ENCODE measurements around the gene PLCD1.
"Not testable (repeated sequence)": the region's sequence is repeated elsewhere in the genome, so short reads cannot be mapped to it uniquely, and the experiment has no call there.

The PLCD1 gene

DNA sequence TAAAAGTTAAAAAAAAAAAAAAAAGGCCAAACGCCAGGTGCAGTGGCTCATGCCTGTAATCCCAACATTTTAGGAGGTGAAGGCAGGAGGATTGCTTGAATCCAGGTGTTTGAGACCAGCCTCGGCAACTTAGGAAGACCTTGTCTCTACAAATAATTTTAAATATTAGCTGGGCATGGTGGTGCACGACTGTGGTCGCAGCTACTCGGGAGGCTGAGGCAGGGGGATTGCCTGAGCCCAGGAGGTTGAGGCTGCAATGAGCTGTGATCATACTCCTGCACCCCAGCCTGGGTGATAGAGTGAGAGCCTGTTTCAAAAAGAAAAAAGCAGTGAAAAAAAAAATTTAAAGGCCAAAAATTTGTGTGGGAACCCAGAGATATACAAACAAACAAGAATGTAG lies 6.8 kb upstream of the PLCD1 start:
- no peak for DNase-seq

DNA sequence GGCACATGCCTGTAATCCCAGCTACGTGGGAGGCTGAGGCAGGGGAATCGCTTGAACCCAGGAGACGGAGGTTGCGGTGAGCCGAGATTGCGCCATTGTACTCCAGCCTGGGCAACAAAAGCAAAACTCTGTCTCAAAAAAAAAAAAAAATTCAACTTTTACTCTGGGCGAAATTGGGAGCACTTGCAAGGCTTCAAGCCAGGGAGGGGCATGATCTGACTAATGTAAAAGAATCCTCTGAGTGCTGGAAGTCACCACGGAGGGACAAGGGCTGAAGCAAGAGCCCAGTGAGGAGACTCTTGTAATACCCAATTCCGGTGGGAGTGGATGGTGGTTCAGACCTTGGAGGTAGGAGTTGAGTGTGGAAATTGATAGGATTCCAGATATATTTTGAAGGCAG lies 4.9 kb upstream of the PLCD1 start:
- DNase-seq = not testable (repeated sequence)

DNA sequence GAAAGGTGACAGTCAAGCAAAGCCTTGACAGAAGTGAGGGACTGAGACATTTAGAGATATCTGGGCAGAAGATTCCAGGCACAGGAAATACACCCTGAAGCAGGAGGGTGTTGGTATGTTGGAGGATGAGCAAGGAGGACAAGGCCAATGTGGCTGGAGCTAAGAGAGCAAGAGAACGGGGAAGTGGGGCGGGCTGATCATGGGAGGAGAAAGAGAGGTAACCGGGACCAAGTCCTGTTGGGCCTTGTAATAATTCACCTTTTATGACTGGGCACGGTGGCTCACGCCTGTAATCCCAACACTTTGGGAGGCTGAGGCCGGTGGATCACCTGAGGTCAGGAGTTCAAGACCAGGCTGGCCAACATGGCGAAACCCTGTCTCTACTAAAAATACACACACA lies 4.1 kb upstream of the PLCD1 start:
- DNase-seq = not testable (repeated sequence)

DNA sequence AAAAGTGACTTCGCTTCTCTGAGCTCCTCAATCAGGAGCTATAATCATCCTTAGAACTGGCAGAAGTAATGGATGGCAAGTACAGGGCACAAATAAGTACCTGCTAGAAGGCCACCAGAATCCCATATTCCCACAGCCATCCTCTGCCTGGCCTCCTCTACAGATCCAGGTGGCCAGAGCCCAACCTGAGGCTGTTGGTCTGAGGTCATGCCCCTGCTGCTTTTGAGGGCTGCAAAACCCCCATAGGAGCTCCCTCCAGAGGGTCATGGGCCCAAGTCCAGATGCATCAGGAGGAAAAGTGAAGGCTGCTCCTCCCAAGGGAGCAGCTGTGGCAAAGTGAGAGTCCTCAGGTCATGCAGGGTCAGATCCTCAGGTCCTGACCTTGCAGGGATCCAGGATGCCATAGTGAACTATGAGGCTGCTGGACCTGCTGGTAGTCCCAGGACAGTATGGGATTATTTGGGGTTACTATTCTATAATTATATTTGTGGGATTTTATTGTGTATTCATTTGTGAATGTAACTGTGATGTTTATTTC lies 3.0 kb upstream of the PLCD1 start:
- no peak for DNase-seq

DNA sequence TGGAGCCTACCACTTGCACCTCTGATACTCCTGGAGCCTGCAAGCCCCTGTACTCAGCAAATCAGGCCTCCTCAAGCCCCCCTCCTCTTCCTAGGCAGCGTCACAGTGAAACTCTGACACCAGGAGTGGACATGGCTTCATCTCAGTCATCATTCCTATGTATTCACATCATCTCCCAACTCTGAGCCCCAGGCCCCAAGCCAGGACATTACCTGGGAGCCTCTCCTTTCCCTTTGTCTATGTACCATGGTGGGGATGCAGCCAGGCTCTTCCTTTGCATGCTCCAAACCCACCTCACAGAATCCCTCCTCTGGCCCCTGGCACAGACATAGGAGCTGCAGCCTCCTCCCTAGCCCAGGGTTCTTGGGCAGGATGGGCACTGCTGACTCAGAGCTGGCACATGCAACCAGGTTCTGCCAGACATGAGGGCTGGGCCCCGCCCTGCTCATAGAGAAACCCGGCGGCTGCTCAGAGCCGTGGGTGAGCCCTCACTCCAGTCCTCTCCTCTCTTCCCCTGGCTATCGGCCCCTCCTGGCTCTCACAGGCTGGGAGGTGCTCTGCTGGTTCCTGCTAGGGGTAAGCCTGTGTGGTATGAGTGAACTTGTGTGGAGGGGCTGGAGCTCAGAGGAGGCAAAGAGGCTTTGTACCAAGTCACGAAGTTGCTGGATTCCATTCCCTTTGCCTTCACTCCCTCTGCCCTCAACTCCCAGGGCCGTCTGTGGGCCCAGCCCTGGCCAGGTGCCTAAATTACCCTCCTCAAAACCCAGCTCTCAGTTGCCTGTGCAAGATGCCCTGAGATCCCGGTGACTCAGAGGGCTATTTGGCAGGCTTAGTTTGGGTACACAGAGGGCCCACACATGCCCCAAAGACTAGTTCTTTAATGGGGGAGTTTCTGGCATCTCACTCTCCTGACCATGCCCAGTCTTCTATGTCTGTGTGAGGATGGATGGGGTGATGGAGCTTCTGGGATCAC lies 1.9 kb upstream of the PLCD1 start:
- no peak for DNase-seq

- DNase-seq = no peak
These were observed 932 bp upstream of the PLCD1 start for GRCh38 chr3:38030126-38031021.

DNA sequence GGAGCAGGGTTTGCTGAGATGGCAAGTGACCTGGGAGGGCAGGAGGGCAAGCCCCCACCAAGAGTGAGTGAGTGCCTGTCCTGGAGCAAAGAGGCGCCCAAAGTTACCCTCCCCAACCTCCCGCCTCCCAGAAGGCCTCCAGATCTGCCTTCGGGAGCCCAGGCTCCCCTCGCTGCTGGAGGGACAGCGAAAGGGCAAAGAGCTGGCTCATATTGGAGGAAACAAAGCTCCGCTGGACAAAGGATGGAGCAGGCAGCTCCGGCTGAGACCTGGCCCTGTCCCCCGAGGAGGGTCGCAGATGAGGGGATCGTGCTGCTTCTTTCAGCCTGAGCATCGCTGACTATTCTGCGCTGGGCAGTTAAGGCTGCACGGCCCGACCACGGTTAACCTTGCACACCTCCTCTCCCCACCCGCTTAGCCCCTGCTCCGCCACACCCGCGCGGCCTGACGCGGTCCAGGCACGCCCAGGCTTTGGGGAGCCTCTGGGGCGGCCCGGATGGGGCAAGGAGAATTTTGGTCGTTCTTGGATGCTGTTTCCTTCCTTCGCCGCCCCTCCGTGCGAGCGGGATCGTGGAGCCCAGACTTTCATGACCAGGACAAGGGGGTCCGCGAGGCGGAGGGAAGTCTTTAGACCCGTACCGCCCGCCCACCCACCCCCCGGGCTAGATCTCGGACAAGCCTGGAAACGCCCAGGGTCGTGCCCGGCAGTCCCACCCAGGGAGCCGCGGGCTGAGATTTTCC lies 651 bp downstream of the PLCD1 start:
- no peak for DNase-seq

- no peak for DNase-seq
These were observed 1.7 kb downstream of the PLCD1 start for GRCh38 chr3:38027466-38028465.

DNA sequence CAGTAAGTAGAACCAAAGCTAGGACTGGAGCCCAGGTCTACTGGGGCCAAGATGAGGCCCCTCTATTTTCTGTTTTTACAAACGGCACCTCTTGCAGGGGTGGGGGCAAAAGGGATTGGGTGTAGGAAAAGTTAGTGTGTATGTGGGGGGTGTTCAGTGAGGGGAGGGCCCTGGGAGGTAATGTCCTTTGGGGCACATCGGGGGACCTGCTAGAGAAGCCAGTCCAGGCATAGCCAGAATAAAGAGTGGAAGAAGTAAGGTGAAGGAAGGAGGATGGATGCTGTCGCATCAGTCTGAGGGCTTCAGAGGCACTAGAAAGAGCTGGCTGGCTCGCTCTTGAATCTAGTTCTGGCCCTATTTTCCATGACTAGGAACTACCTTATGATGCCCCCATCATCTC lies 2.6 kb downstream of the PLCD1 start:
- no peak for DNase-seq

DNA sequence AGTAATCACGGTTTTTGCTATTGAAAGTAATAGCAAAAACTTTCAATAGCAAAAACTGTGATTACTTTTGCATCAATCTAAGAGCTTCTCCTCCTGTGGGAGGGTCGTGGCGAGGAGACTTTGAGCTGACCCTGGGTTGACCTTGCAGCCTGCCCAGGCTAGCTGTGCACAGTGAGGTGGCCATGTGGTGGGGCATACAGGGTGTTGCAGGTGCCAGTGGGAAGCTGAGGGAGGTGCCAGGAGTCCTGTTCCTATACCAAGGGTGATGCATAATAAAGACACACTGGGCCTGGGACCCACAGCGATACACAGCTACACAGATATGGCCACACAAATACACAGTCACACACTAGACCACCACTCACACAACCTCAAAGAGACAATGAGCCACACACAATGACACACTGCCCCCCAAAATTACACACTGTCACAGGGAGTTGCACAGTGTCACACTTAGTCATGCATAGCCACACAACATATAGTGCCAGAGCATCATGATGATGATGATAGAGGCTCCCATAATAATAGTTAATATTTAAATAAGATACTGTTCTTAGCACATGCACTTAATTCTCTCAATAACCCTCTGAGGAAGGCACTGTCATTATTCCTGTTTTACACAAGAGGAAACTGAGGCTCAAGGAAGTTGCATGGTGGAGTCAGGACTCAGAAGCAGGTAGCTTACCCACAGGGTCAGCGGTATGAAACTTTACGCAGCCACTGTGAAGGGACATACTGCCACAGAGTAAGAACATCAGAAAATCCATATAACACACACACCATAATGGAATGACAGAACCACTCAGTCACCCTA lies 6.3 kb downstream of the PLCD1 start:
- no peak for DNase-seq

DNA sequence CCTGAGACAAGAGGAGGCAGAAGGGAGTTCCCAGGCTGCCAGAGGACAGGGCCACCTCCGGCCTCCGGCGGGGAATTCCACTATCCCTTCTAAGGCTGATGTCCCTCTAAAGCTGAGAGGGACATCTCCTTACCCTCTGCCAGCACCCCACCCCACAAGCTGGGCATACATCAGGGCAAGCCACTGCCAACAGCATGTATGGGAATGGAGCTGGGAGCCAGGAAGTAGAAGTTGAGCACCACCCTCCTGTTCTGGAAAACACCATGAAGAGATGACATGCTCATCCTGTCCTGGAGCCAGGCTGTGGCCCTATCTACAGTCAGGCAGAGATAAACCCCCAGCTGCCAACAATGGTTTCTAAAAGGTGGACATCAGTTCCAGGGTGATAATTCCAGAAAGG lies 7.1 kb downstream of the PLCD1 start:
- DNase-seq = no peak

GRCh38 chr3:38021196-38021595 lies 8.2 kb downstream of the PLCD1 start:
- no peak for DNase-seq

GRCh38 chr3:38020342-38020726 lies 9.1 kb downstream of the PLCD1 start:
- DNase-seq = no peak

DNA sequence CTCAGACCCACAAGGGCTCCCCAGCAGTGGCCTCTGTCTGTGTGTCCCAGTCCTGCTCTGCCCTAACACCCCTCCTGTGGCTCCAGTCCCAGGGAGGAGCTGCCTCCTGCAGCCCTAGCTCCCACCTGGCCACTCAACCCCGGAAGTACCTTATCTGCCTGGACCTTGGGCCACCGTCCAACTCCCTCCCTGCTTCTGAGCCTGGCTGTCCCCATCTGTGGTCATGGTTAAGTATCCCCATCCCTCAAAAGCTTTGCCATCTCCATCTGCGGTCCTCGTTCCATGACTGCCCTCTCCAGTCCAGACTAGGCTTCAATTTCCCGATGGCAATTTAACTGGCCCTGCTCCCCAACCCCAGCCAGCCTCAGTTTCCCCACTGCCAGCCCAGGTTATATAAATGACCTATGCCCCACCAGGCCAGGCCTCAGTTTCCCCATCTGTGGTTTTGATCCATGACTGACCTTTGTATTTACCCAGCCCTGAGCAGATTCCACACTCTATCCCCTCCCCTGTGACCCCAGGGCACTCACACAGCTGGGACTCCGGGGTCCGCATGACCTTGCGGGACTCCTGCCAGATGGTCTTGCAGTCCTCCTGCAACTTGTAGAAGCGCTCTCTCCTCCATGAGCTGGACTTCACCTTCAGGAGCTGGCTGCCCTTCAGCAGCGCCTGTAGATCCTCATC lies 9.6 kb downstream of the PLCD1 start:
- DNase-seq = no peak

DNA sequence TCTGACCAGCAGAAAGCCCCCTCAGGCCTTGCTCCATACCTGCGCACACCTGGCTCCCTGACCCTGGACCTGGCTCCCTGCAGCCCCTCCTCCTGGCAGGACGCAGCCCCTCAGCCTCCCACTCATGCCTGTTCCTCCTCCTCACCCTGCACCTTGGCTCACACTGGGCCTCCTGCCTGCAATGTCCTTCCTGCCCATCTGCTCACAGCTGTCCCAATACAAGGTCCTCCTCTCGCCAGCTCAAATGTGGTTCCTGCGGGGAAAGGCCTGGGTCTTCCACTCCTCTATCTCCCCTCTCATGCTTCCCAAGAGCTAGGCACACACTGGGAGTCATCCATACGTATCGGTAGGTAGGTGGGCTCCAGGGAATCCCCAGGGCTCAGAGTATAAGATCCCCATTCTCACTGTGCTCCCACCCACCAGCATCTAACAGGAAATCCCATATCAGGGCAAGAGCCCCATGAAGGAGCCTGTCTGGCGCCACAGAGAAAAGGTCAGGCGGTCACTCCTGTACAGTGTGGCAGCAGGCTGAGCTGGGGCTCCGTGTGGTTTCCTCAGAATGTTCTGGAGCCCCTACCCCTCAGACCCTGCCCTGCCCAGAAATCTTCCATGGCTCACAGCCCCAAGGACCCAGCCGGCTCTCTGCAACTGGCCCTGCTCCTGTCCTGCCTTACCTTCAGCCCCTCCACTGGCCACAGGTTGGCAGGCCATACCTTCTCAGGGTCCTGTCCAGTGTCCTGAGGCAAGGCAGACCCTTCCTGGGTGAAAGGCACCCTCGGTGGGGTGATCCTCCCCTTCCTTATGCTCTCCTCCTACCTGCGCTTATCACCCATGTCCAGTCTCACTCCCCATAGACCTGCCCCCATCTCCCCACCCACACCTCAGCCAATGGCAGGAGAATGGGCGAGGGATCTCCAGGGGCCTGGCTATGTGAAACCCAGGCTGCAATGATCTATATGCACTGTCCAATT lies 10.9 kb downstream of the PLCD1 start:
- DNase-seq = no peak

GRCh38 chr3:38017445-38018295 lies 11.8 kb downstream of the PLCD1 start:
- no peak for DNase-seq

GRCh38 chr3:38016847-38017444 lies 12.5 kb downstream of the PLCD1 start:
- no peak for DNase-seq

Measured in NCI-H1048 (cell line).